ENCODE results near the gene NAT9.

DNA sequence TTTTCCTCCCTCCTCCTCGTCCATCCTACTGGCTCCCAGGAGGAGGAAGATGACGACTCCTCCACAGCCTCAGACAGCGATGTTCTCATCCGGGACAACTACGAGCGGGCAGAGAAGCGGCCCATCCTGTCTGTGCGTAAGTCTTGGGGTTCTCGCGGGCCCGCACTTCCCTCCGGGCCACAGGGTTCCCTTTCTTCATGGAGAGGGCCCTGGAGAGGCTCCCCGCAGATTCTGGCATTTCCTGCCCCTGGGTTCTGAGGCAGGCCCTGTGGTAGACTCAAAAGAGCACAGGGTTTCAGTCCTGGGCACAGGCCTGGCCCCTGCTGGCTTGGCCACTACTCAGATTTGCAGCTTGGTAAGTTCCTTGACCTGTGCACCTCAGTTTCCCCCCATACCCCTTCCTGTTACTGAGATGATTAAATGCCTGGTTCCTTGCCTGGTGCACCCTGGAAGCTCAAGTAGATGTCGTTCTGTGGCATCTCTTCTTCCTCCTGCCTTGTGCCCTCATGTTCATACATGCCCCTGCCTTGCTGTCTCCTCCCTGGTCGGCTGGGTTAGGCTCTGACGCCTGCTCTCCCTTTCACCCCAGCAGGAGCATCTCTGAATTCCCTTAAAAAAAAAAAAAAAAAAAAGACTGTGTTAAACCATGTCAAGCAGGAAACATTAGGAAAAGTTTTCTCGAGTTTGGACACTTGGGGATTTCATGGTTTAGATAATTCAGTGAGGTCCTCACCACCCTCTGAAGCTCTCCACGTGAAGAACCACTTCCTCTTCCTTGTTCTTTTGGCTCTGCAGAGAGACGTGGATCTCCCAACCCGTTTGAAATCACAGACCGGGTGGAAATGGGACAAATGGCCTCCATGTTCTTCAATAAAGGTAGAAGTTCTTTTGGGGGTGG lies 14.3 kb upstream of the NAT9 start:
- TF ChIP-seq, protein P1, sequence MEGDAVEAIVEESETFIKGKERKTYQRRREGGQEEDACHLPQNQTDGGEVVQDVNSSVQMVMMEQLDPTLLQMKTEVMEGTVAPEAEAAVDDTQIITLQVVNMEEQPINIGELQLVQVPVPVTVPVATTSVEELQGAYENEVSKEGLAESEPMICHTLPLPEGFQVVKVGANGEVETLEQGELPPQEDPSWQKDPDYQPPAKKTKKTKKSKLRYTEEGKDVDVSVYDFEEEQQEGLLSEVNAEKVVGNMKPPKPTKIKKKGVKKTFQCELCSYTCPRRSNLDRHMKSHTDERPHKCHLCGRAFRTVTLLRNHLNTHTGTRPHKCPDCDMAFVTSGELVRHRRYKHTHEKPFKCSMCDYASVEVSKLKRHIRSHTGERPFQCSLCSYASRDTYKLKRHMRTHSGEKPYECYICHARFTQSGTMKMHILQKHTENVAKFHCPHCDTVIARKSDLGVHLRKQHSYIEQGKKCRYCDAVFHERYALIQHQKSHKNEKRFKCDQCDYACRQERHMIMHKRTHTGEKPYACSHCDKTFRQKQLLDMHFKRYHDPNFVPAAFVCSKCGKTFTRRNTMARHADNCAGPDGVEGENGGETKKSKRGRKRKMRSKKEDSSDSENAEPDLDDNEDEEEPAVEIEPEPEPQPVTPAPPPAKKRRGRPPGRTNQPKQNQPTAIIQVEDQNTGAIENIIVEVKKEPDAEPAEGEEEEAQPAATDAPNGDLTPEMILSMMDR (IDR thresholded peaks at IDR 0.05; ENCODE audit: low read length), result no peak
- no peak for TF ChIP-seq EZH2 (IDR thresholded peaks at IDR 0.05; ENCODE audit: borderline replicate concordance, low read length)

Data from OCI-LY1 (cell line).